Liver (tissue), 3 donors: ENCODE results near the gene KIAA1217.

ENCODE experiments used
- CTCF ChIP-seq: fragments of 150-350 bp; IDR thresholded peaks from 2 replicates; pipeline ENCODE4 v1.5.1; 2017; ENCODE audit warnings: improper control_type of control experiment, low read depth, low read length; ENCODE audit not compliant: missing input control
- EGR1 ChIP-seq, 2 donors: IDR thresholded peaks; 2 replicates each; pipeline ENCODE4 v1.6.1; 2016 to 2018; ENCODE audit warnings: antibody characterized with exemption in 2 of 2, low read depth in 2 of 2
- FOXA1 ChIP-seq: IDR thresholded peaks from 2 replicates; pipeline ENCODE4 v1.6.1; 2016; ENCODE audit warnings: antibody characterized with exemption
- HNF4A ChIP-seq, 2 donors: conservative IDR thresholded peaks; 2 replicates each; pipeline ENCODE4 v1.6.1; 2016; ENCODE audit warnings: antibody characterized with exemption in 2 of 2, mild to moderate bottlenecking in 2 of 2
- HNF4G ChIP-seq: IDR thresholded peaks from 2 replicates; pipeline ENCODE4 v1.6.1; 2016; ENCODE audit warnings: antibody characterized with exemption
- JUND ChIP-seq, 2 donors: IDR thresholded peaks; 2 replicates each; pipeline ENCODE4 v1.6.1; 2016; ENCODE audit warnings: antibody characterized with exemption in 2 of 2
- MAX ChIP-seq: IDR thresholded peaks from 2 replicates; pipeline ENCODE4 v1.6.1; 2016; ENCODE audit warnings: antibody characterized with exemption
- NR2F2 ChIP-seq: IDR thresholded peaks from 2 replicates; pipeline ENCODE4 v1.6.1; 2016; ENCODE audit warnings: antibody characterized with exemption
- RXRA ChIP-seq, 2 donors: IDR thresholded peaks; 2 replicates each; pipeline ENCODE4 v1.6.1; 2017 to 2018; ENCODE audit warnings: antibody characterized with exemption in 2 of 2, mild to moderate bottlenecking in 1 of 2
- TAF1 ChIP-seq: conservative IDR thresholded peaks from 2 replicates; pipeline ENCODE4 v1.6.1; 2016; ENCODE audit warnings: antibody characterized with exemption, mild to moderate bottlenecking
- TF ChIP-seq, protein P1 (sequence below): IDR thresholded peaks from 2 replicates; pipeline ENCODE4 v1.6.1; 2016; ENCODE audit warnings: antibody characterized with exemption, mild to moderate bottlenecking
- TF ChIP-seq, protein P2 (sequence below): IDR thresholded peaks from 2 replicates; pipeline ENCODE4 v1.6.1; 2016; ENCODE audit warnings: antibody characterized with exemption
- donor health status: healthy.
- donor health status: healthy.

GRCh38 chr10:24390746-24391145, 181.8 kb downstream of the KIAA1217 start:
- TF ChIP-seq CTCF (no peak), EGR1 (IDR thresholded peaks at IDR 0.05; ENCODE audit: low read depth in 2 of 2) (no peak), MAX (no peak), JUND (IDR thresholded peaks at IDR 0.05) (no peak), FOXA1 (no peak), HNF4G (no peak), HNF4A (conservative IDR thresholded peaks at IDR 0.05) (no peak), RXRA (IDR thresholded peaks at IDR 0.05) (no peak), TAF1 (no peak), NR2F2 (no peak)
- TF ChIP-seq, protein P1, sequence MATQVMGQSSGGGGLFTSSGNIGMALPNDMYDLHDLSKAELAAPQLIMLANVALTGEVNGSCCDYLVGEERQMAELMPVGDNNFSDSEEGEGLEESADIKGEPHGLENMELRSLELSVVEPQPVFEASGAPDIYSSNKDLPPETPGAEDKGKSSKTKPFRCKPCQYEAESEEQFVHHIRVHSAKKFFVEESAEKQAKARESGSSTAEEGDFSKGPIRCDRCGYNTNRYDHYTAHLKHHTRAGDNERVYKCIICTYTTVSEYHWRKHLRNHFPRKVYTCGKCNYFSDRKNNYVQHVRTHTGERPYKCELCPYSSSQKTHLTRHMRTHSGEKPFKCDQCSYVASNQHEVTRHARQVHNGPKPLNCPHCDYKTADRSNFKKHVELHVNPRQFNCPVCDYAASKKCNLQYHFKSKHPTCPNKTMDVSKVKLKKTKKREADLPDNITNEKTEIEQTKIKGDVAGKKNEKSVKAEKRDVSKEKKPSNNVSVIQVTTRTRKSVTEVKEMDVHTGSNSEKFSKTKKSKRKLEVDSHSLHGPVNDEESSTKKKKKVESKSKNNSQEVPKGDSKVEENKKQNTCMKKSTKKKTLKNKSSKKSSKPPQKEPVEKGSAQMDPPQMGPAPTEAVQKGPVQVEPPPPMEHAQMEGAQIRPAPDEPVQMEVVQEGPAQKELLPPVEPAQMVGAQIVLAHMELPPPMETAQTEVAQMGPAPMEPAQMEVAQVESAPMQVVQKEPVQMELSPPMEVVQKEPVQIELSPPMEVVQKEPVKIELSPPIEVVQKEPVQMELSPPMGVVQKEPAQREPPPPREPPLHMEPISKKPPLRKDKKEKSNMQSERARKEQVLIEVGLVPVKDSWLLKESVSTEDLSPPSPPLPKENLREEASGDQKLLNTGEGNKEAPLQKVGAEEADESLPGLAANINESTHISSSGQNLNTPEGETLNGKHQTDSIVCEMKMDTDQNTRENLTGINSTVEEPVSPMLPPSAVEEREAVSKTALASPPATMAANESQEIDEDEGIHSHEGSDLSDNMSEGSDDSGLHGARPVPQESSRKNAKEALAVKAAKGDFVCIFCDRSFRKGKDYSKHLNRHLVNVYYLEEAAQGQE = no peak
- TF ChIP-seq, protein P2, sequence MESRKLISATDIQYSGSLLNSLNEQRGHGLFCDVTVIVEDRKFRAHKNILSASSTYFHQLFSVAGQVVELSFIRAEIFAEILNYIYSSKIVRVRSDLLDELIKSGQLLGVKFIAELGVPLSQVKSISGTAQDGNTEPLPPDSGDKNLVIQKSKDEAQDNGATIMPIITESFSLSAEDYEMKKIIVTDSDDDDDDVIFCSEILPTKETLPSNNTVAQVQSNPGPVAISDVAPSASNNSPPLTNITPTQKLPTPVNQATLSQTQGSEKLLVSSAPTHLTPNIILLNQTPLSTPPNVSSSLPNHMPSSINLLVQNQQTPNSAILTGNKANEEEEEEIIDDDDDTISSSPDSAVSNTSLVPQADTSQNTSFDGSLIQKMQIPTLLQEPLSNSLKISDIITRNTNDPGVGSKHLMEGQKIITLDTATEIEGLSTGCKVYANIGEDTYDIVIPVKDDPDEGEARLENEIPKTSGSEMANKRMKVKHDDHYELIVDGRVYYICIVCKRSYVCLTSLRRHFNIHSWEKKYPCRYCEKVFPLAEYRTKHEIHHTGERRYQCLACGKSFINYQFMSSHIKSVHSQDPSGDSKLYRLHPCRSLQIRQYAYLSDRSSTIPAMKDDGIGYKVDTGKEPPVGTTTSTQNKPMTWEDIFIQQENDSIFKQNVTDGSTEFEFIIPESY = no peak
